DMS114 treated with DMSO at 0.1 percent for 48 hours (cell line): ENCODE results near the gene ARMC5.
A peak's percentile ranks its signal among the peaks of the same experiment; 100 is the strongest.
"Not testable (repeated sequence)": the region's sequence is repeated elsewhere in the genome, so short reads cannot be mapped to it uniquely, and the experiment has no call there.

Source experiments
- DNase-seq: peaks from one replicate; lab custom pipeline; 2025; ENCODE audit not compliant: unreplicated experiment; lab: John Stamatoyannopoulos, UW

The ARMC5 gene

DNA sequence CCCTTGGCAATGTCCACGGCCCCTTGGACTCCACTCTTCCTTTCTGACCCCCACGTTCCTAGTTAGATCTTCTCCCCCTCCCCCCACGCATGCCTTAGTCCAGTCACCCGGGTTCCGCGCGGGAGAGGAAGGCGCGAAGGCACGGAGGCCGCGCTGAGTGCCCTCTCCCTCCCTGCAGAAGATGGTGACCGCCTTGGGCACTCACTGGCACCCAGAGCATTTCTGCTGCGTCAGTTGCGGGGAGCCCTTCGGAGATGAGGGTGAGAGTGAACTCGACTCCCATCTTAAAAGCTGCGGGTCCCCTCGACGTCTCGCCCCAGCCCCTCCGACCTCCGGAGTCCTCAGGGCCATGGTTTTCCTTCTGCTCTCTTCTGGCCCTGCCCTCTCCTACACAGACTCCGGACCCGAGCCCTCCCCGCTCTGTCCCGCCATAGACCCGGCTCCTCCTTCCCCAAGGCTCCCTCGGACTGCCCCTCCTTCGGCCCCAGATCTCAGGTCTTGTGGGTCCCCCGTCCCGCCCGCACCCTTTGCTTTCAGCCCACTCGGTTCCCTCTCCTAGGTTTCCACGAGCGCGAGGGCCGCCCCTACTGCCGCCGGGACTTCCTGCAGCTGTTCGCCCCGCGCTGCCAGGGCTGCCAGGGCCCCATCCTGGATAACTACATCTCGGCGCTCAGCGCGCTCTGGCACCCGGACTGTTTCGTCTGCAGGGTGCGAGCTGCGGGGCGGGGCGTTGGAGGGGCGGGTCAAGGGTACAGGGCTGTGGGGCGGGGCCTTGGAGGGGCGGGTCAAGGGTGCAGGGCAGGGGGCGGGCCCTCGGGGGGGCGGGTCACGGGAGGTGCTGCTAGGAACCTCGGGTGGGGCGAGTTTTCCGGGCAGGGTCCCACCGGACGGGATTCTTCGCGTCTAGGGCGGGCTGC, 17.3 kb downstream of the ARMC5 start:
- no peak for DNase-seq

DNA sequence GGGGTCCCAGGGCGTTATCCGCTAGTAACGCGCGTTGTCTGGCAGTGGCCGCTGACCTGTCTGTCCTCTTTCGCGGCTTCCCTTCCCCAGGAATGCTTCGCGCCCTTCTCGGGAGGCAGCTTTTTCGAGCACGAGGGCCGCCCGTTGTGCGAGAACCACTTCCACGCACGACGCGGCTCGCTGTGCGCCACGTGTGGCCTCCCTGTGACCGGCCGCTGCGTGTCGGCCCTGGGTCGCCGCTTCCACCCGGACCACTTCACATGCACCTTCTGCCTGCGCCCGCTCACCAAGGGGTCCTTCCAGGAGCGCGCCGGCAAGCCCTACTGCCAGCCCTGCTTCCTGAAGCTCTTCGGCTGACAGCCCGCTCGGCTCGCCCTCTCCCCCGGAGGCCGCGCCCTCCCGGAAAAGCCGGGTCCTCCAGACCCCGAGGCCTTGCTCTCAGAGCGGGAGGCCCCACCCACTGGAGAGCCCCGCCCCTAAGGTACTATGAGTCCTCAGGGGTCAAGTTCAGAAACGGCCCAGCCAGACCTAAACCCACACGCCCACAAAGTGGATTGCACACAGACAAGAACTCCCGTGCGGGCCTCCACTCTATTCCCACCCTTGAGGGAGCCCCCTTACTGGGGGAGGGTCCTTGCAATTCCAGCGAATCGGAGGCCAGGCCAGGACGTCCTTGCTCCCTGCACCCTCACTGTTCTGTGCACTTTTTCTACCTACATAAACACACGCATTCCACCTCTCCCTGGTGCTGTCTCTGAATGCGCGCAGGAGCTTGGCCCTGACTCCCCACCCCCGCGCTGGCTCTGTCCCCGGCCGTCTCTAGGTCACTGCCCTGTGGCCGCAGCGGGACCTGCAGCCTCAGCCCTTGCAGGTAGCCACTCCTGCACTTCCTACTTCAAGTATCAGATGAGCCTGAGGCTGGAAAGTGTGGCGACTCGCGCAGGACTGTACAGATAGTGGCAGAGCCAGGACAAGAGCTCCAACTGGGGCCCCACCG, 18.2 kb downstream of the ARMC5 start:
- no peak for DNase-seq

- no peak for DNase-seq
Measured at GRCh38 chr16:31478956-31479355, 19.7 kb downstream of the ARMC5 start.

- DNase-seq = no peak
Measured at GRCh38 chr16:31479751-31480150, 20.4 kb downstream of the ARMC5 start.

DNA sequence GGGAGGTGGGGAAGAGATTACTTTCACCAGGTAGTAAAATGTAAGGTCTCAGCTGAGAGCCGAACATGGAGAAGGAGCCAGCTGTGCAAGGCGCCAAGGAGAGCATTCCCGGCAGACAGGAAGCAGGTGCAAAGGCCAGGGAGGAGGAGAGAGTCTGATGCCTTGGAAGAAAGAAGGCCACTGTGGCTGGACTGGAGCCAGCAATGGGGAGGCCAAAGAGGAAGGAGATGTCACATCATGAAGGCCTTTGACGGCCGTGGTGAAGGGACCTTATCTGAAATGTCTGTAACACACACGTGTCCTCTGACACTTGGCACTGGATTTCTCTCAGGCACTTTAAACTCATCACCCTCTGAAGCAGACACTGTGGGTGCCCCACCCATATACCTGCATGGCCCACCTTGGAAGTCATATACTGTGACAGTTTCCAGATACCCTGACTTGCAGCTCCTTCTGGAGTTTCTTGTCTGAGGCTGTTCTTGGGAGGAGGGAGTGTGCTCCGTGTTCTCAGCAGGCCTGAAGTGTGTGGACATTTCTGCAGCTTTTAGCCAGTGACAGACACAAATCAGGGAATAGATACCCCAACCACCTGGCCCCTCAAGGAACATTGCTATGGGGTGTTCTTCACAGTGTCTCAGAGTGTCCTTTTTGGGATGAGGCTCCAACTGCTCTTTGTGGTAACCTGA, 21.7 kb downstream of the ARMC5 start:
- no peak for DNase-seq

DNA sequence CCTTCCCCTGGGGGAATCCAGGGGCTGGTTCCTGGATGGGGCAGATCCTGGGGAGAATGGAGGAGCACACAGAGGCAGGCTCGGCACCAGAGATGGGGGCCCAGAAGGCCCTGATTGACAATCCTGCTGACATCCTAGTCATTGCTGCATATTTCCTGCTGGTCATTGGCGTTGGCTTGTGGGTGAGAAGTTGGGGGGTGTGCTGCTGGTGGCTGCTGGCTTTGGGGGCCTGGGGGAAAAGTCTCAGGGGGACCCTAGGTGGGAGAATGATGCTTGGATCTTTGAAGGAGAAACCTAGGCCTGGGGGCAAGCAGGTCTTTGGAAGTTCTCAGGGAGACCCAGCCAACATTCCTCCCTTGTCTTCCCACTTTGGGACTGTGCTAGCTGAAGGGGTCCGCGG, 23.8 kb downstream of the ARMC5 start, which contains the start of gene SLC5A2:
SLC5A2 (plus strand) TSS at position 43 of the 400 bp plus-strand sequence; CDS start at position 57, 14 bp downstream.
- no peak for DNase-seq

DNA sequence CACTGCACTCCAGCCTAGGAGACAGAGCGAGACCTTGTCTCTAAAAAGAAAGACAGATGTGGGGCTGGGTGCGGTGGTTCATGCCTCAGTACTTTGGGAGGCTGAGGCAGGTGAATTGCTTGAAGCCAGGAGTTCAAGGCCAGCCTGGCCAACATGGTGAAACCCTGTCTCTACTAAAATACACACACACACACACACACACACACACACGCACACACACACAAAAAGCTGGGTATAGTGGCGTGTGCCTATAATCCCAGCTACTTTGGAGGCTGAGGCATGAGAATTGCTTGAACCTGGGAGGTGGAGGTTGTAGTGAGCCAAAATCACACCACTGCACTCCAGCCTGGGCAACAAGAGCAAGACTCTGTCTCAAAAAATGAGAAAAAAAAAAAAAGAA, 24.7 kb downstream of the ARMC5 start:
- not testable (repeated sequence) for DNase-seq

GRCh38 chr16:31484491-31485171, 25.3 kb downstream of the ARMC5 start:
- DNase-seq = no peak

GRCh38 chr16:31485571-31485970, 26.3 kb downstream of the ARMC5 start:
- DNase-seq = no peak

- no peak for DNase-seq
Measured at GRCh38 chr16:31486045-31486444, 26.7 kb downstream of the ARMC5 start.

GRCh38 chr16:31487071-31487719, 27.9 kb downstream of the ARMC5 start:
- DNase-seq = no peak

DNA sequence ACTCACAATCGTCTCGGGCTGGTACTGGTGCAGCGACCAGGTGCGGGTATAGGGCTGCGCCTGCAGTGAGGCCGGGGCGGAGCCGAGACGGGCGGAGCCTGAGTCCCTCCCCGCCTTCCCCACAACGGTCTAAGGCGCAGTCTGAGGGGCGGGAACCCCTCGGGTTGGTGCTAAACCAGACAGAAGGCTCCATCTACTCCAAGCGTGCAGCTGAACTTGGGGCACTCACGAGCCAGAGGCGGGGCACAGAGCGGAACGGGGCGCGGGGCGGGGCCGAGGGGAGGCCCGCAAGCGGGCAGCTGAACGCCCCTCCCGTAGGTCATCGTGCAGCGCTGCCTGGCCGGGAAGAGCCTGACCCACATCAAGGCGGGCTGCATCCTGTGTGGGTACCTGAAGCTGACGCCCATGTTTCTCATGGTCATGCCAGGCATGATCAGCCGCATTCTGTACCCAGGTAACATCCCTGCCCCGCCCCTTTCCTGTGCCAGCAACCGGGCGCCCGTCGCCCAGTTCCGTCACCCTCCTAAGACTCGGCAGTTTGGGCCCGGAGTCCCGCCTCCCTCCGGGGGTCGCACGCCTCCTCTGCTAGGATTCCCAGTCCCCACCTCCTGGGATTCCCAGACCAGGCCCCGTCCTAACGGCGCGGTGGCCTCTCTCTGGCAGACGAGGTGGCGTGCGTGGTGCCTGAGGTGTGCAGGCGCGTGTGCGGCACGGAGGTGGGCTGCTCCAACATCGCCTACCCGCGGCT, 28.6 kb downstream of the ARMC5 start:
- DNase-seq = peak; percentile 11

DNA sequence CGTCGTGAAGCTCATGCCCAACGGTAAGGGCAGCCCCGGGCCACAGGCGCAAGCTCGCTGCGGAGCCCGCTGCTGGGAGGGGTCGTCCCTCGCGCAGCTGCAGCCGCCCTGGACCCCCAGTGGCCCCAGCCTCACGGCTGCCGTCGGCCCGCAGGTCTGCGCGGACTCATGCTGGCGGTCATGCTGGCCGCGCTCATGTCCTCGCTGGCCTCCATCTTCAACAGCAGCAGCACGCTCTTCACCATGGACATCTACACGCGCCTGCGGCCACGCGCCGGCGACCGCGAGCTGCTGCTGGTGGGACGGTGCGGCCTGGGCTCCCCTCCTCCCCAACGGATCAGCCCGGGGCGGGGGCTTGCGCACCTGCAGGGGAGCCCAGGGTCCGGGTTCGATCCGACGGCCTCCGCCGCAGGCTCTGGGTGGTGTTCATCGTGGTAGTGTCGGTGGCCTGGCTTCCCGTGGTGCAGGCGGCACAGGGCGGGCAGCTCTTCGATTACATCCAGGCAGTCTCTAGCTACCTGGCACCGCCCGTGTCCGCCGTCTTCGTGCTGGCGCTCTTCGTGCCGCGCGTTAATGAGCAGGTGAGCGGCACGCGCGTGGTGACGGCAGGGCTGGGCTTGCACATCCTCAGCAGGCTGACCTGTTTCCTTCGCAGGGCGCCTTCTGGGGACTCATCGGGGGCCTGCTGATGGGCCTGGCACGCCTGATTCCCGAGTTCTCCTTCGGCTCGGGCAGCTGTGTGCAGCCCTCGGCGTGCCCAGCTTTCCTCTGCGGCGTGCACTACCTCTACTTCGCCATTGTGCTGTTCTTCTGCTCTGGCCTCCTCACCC, 29.4 kb downstream of the ARMC5 start:
- DNase-seq = no peak

- no peak for DNase-seq
Measured at GRCh38 chr16:31489298-31489564, 29.9 kb downstream of the ARMC5 start.

GRCh38 chr16:31489616-31490584, 30.6 kb downstream of the ARMC5 start:
- no peak for DNase-seq

- DNase-seq = no peak
Measured at GRCh38 chr16:31491778-31492418, 32.6 kb downstream of the ARMC5 start.
